Activated CD8-positive, alpha-beta T cell treated with anti-CD3 and anti-CD28 coated beads for 36 hours (primary cell): ENCODE results near the gene OR6Q1. TPM values are rescaled to one million over a fixed set of nuclear protein-coding genes. Genes with fewer than 3 reads are reported as not detected.
"Not testable (repeated sequence)": the region's sequence is repeated elsewhere in the genome, so short reads cannot be mapped to it uniquely, and the experiment has no call there.

ENCODE experiments used
- ATAC-seq: fragments of 200-7000 bp; cut with Tn5 transposase; one replicate; pipeline ENCODE4 v1.10.0; 2021; ENCODE audit warnings: mild to moderate bottlenecking, moderate library complexity
- CTCF ChIA-PET: fragments of 350-600 bp; sonication (Branson Sonifier 250); formaldehyde crosslinking; loops from one replicate; lab custom pipeline; 2021; ENCODE audit warnings: antibody characterized with exemption; lab: Charles Lee
- POLR2A ChIA-PET: fragments of 350-600 bp; sonication (Branson Sonifier 250); formaldehyde crosslinking; loops from one replicate; lab custom pipeline; 2021; ENCODE audit warnings: antibody characterized with exemption; lab: Charles Lee
- DNase-seq: peaks from one replicate; pipeline ENCODE4 v3.0.0-alpha.2; 2020
- H3K27ac Mint-ChIP-seq: one replicate; pipeline ENCODE4 v1.8.0; 2021; ENCODE audit warnings: mild to moderate bottlenecking, mixed read lengths
- H3K27me3 Mint-ChIP-seq: one replicate; pipeline ENCODE4 v1.8.0; 2021; ENCODE audit warnings: mixed read lengths
- H3K36me3 Mint-ChIP-seq: one replicate; pipeline ENCODE4 v1.8.0; 2021; ENCODE audit warnings: low read depth, mixed read lengths
- H3K4me1 Mint-ChIP-seq: one replicate; pipeline ENCODE4 v1.8.0; 2021; ENCODE audit warnings: low read depth, mixed read lengths
- H3K4me3 Mint-ChIP-seq: one replicate; pipeline ENCODE4 v1.8.0; 2021; ENCODE audit warnings: mild to moderate bottlenecking, moderate library complexity, mixed read lengths
- H3K9me3 Mint-ChIP-seq: one replicate; pipeline ENCODE4 v1.8.0; 2021; ENCODE audit warnings: mixed read lengths
- intact Hi-C: fragments of 100-400 bp; cut with micrococcal nuclease; formaldehyde crosslinking; loops from one replicate; pipeline ENCODE4 v1.10.0; 2022
- total RNA-seq, 2 experiments: library from RNA; stranded (reverse); gene quantifications; one replicate each; pipeline ENCODE4 v1.2.3, GENCODE V29; 2021
- TF ChIP-seq, protein P1 (sequence below): fragments of 200-600 bp; IDR thresholded peaks from one replicate; pipeline ENCODE4 v1.8.0; 2022; ENCODE audit warnings: antibody characterized with exemption, mild to moderate bottlenecking

The OR6Q1 gene, protein sequence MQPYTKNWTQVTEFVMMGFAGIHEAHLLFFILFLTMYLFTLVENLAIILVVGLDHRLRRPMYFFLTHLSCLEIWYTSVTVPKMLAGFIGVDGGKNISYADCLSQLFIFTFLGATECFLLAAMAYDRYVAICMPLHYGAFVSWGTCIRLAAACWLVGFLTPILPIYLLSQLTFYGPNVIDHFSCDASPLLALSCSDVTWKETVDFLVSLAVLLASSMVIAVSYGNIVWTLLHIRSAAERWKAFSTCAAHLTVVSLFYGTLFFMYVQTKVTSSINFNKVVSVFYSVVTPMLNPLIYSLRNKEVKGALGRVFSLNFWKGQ
- not detected for total RNA-seq

- ChIA-PET CTCF (interaction anchor here (1.5 to 1.6 kb wide), 2 partner anchors 9 to 31 kb away, joined by 4 to 5 read pairs; no protein-coding TSS in a partner anchor), POLR2A (interaction anchor here (0.7 kb wide), 1 partner anchor 114 kb away, joined by 3 read pairs; no protein-coding TSS in a partner anchor)
- Mint-ChIP-seq H3K27ac (no peak within 1 kb of the TSS), H3K27me3 (peaks cover 1% of the 10 kb centered on the region), H3K4me1 (no peaks in the 10 kb centered on the region), H3K9me3 (peaks cover 3% of the 10 kb centered on the region), H3K4me3 (no peak within 1 kb of the TSS), H3K36me3 (no peaks in the 10 kb centered on the region)
- ATAC-seq (no peak), DNase-seq (no peak)
- TF ChIP-seq, protein P1, sequence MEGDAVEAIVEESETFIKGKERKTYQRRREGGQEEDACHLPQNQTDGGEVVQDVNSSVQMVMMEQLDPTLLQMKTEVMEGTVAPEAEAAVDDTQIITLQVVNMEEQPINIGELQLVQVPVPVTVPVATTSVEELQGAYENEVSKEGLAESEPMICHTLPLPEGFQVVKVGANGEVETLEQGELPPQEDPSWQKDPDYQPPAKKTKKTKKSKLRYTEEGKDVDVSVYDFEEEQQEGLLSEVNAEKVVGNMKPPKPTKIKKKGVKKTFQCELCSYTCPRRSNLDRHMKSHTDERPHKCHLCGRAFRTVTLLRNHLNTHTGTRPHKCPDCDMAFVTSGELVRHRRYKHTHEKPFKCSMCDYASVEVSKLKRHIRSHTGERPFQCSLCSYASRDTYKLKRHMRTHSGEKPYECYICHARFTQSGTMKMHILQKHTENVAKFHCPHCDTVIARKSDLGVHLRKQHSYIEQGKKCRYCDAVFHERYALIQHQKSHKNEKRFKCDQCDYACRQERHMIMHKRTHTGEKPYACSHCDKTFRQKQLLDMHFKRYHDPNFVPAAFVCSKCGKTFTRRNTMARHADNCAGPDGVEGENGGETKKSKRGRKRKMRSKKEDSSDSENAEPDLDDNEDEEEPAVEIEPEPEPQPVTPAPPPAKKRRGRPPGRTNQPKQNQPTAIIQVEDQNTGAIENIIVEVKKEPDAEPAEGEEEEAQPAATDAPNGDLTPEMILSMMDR: no peak
- intact Hi-C loops: no loop called here
These were observed at the start of gene OR6Q1 for GRCh38 chr11:58030653-58031052. TSS of gene OR6Q1 (plus strand) at chr11:58030953. CDS start at chr11:58030953, 0 bp downstream.

DNA sequence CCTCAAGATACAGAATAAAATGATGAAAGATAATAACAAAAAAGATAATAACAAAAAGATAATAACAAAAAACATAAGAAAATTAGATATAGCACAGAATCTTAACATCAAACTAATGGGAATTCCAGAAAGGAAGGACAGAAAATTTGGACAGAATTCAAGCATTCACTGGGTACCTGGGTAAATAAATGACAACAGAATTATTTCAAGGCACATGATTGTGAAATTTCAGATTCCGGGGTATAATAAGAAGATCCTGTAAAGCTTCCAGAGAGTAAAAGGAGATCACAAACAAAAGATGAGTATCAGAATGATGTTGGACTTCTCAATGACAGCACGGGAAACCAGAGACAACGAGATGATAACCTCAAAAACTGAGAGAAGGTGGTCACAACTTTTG lies 49.2 kb upstream of the OR6Q1 start:
- Mint-ChIP-seq H3K27ac (no peak overlapping the region), H3K4me1 (no peaks in the 10 kb centered on the region), H3K27me3 (peaks cover 5% of the 10 kb centered on the region), H3K4me3 (no peak overlapping the region), H3K9me3 (no peaks in the 10 kb centered on the region), H3K36me3 (no peaks in the 10 kb centered on the region)
- TF ChIP-seq, protein P1: no peak
- no peak for ATAC-seq
- no peak for DNase-seq
- ChIA-PET CTCF (no interaction called here), POLR2A (no interaction called here)
- intact Hi-C loops: no loop called here

DNA sequence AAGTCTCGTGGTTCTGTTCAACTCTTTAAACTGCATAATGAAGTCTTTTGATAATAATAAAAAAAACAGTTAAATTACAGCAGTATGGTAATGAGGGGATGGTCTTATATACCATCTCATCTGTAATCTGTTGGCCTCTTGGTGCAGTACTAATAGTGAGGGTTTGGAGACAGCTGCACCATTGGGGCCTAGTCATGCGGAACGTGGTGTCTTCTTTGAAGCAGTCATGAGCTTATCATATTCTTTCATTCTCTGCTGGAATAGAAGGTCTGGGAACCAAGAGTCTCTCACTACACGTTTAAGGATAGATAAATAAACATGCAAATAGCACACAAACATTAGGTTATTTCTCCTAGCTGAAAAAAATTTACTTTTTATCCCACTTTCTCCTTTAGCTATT lies 48.0 kb upstream of the OR6Q1 start:
- no peaks in the 10 kb centered on the region for H3K4me1 Mint-ChIP-seq
- no peak overlapping the region for H3K27ac Mint-ChIP-seq
- POLR2A ChIA-PET: no interaction called here
- intact Hi-C loops: no loop called here
- ATAC-seq (no peak), DNase-seq (no peak)
- CTCF ChIA-PET: no interaction called here
- H3K36me3 Mint-ChIP-seq: no peaks in the 10 kb centered on the region
- H3K4me3 Mint-ChIP-seq: no peak overlapping the region
- TF ChIP-seq, protein P1: no peak
- peaks cover 5% of the 10 kb centered on the region for H3K27me3 Mint-ChIP-seq
- H3K9me3 Mint-ChIP-seq: no peaks in the 10 kb centered on the region

DNA sequence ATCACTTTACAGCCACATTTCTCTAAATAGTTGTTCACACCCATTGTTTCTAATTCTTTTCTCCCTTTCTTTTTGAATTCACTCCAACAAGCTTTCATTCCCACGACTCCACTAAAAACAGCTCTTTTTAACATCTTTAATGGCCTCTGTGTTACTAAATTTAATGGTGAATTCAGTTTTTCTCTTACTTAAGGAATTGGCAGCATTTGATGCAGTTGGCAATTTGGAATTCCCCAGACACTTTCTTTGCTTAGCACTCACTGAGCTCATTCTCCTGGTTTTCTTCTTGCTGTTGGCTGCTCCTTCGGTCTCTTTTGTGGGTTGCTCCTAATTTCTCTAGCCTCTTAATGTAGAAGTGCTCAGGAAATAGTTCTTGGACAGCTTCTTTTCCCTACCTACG lies 47.6 kb upstream of the OR6Q1 start:
- Mint-ChIP-seq H3K27me3 (peaks cover 5% of the 10 kb centered on the region), H3K36me3 (no peaks in the 10 kb centered on the region), H3K27ac (no peak overlapping the region), H3K4me1 (no peaks in the 10 kb centered on the region), H3K4me3 (no peak overlapping the region), H3K9me3 (no peaks in the 10 kb centered on the region)
- intact Hi-C loops: no loop called here
- POLR2A ChIA-PET: no interaction called here
- DNase-seq (no peak), ATAC-seq (no peak)
- CTCF ChIA-PET: no interaction called here
- TF ChIP-seq, protein P1: no peak

DNA sequence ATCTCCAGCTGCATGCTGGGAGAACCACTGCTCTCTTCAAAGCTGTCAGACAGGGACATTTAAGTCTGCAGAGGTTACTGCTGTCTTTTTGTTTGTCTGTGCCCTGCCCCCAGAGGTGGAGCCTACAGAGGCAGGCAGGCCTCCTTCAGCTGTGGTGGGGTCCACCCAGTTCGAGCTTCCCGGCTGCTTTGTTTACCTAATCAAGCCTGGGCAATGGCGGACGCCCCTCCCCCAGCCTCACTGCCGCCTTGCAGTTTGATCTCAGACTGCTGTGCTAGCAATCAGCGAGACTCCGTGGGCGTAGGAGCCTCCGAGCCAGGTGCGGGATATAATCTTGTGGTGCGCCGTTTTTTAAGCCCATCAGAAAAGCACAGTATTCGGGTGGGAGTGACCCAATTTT lies 31.2 kb upstream of the OR6Q1 start:
- CTCF ChIA-PET, H3K4me3 Mint-ChIP-seq, H3K4me1 Mint-ChIP-seq, intact Hi-C loops, DNase-seq, POLR2A ChIA-PET, H3K9me3 Mint-ChIP-seq, H3K36me3 Mint-ChIP-seq, H3K27ac Mint-ChIP-seq, ATAC-seq: not testable (repeated sequence)
- H3K27me3 Mint-ChIP-seq: peaks cover 13% of the 10 kb centered on the region

GRCh38 chr11:58000021-58000420 lies 30.7 kb upstream of the OR6Q1 start:
- POLR2A ChIA-PET, H3K4me3 Mint-ChIP-seq, CTCF ChIA-PET, ATAC-seq, H3K27ac Mint-ChIP-seq, H3K36me3 Mint-ChIP-seq, intact Hi-C loops, H3K4me1 Mint-ChIP-seq, H3K9me3 Mint-ChIP-seq, DNase-seq: not testable (repeated sequence)
- H3K27me3 Mint-ChIP-seq: peaks cover 15% of the 10 kb centered on the region
